OCI-LY3 (cell line): Measurements from ENCODE around the gene NSA2.

ENCODE experiments used
- H2AFZ ChIP-seq: fragments of 200-600, 300-600 bp; shearing (Covaris generic); 2 replicates; pipeline ENCODE4 v1.6.0; 2014; ENCODE audit warnings: antibody characterized with exemption, low read depth, low read length
- H3K27ac ChIP-seq: fragments of 200-600, 300-600 bp; sonication (generic); 2 replicates; pipeline ENCODE4 v1.5.1; 2014; ENCODE audit warnings: mild to moderate bottlenecking, low read length, moderate library complexity, mixed read lengths
- H3K27me3 ChIP-seq: fragments of 200-600, 300-600 bp; sonication (generic); 2 replicates; pipeline ENCODE4 v1.6.1; 2014; ENCODE audit warnings: low read depth, low read length, mixed read lengths
- H3K36me3 ChIP-seq: fragments of 200-600, 300-600 bp; sonication (generic); replicated peaks from 2 replicates; pipeline ENCODE3; 2014; ENCODE audit warnings: low read depth, low read length, mixed read lengths
- H3K4me1 ChIP-seq: fragments of 300-600, 200-600 bp; sonication (generic); 2 replicates; pipeline ENCODE4 v1.6.1; 2014; ENCODE audit warnings: low read length, mixed read lengths
- H3K4me2 ChIP-seq: fragments of 200-600, 300-600 bp; sonication (generic); 2 replicates; pipeline ENCODE4 v1.6.1; 2014; ENCODE audit warnings: low read length, mixed read lengths
- H3K4me3 ChIP-seq: fragments of 300-600, 200-600 bp; sonication (generic); 2 replicates; pipeline ENCODE4 v1.5.1; 2014; ENCODE audit warnings: antibody characterized with exemption, mild to moderate bottlenecking, low read length, moderate library complexity
- H3K79me2 ChIP-seq: fragments of 300-600, 200-600 bp; shearing (Covaris generic); 2 replicates; pipeline ENCODE4 v1.6.1; 2014; ENCODE audit warnings: mild to moderate bottlenecking, low read length, mixed read lengths
- H3K9ac ChIP-seq: fragments of 300-600, 200-600 bp; shearing (Covaris generic); 2 replicates; pipeline ENCODE4 v1.6.0; 2014; ENCODE audit warnings: mild to moderate bottlenecking, low read length, moderate library complexity
- H3K9me3 ChIP-seq: fragments of 200-600, 300-600 bp; shearing (Covaris generic); 2 replicates; pipeline ENCODE4 v1.6.1; 2014; ENCODE audit warnings: low read length, mixed read lengths; ENCODE audit not compliant: insufficient read depth
- H4K20me1 ChIP-seq: fragments of 200-600, 300-600 bp; sonication (generic); 2 replicates; pipeline ENCODE4 v1.6.1; 2016; ENCODE audit warnings: low read length, mixed read lengths; ENCODE audit not compliant: insufficient read depth
- EZH2phosphoT487 ChIP-seq: fragments of 200-600 bp; shearing (Covaris generic); IDR thresholded peaks from 2 replicates; pipeline ENCODE4 v1.6.1; 2018; ENCODE audit warnings: antibody characterized with exemption, mixed run types, low read depth
- TF ChIP-seq, protein P1 (sequence below): fragments of 200-600, 300-600 bp; sonication (generic); IDR thresholded peaks from 2 replicates; pipeline ENCODE4 v1.5.1; 2014; ENCODE audit warnings: antibody characterized with exemption, low read length, low read depth

NSA2 gene

DNA sequence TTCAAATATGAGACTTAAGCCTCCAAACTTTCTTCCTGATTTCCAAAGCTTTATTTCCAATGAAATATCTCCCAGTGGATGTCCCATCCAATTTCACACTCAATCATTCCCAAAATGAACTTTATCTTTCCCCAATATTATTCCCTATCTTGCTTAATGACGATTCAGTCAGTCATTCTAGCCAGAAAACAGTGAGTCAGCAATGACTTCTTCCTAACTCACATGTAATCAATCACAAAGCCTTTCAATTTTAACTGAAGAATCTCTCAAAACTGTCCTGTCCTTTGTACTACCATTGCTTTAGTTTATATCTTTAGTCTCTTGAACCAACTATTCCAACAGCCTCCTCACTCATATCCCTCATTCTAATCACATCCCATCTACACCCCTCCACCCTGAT is 34.9 kb downstream of the NSA2 start:
- Histone ChIP-seq H4K20me1 (no peaks in the 10 kb centered on the region), H3K9me3 (no peaks in the 10 kb centered on the region), H3K79me2 (no peaks in the 10 kb centered on the region), H2AFZ (no peak overlapping the region), H3K27me3 (no peaks in the 10 kb centered on the region), H3K4me3 (no peak overlapping the region), H3K4me1 (no peaks in the 10 kb centered on the region), H3K9ac (no peak overlapping the region), H3K4me2 (no peak overlapping the region), H3K27ac (no peak overlapping the region), H3K36me3 (no peaks in the 10 kb centered on the region)
- TF ChIP-seq, protein P1, sequence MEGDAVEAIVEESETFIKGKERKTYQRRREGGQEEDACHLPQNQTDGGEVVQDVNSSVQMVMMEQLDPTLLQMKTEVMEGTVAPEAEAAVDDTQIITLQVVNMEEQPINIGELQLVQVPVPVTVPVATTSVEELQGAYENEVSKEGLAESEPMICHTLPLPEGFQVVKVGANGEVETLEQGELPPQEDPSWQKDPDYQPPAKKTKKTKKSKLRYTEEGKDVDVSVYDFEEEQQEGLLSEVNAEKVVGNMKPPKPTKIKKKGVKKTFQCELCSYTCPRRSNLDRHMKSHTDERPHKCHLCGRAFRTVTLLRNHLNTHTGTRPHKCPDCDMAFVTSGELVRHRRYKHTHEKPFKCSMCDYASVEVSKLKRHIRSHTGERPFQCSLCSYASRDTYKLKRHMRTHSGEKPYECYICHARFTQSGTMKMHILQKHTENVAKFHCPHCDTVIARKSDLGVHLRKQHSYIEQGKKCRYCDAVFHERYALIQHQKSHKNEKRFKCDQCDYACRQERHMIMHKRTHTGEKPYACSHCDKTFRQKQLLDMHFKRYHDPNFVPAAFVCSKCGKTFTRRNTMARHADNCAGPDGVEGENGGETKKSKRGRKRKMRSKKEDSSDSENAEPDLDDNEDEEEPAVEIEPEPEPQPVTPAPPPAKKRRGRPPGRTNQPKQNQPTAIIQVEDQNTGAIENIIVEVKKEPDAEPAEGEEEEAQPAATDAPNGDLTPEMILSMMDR, result no peak
- TF ChIP-seq EZH2phosphoT487, result no peak

DNA sequence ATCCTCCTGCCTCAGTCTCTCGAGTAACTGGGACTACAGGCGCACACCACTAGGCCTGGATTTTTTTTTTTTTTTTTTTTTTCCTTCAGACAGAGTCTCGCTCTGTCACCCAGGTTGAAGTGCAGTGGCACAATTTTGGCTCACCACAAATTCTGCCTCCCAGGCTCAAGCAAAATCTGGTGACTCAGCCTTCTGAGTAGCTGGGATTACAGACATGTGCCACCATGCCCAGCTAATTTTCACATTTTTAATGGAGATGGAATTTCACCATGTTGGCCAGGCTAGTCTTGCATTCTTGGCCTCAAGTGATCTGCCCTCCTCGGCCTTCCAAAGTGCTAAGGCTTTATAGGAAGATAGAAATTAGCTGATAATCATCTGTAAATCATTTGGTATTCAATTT is 43.9 kb downstream of the NSA2 start:
- no peaks in the 10 kb centered on the region for H3K27me3 ChIP-seq
- H3K36me3 ChIP-seq, result no peaks in the 10 kb centered on the region
- no peak overlapping the region for H3K4me2 ChIP-seq
- TF ChIP-seq, protein P1, result no peak
- no peak for TF ChIP-seq EZH2phosphoT487
- no peak overlapping the region for H3K9ac ChIP-seq
- H3K9me3 ChIP-seq, result no peaks in the 10 kb centered on the region
- no peaks in the 10 kb centered on the region for H3K4me1 ChIP-seq
- H2AFZ ChIP-seq, result no peak overlapping the region
- H3K79me2 ChIP-seq, result no peaks in the 10 kb centered on the region
- no peaks in the 10 kb centered on the region for H4K20me1 ChIP-seq
- H3K4me3 ChIP-seq, result no peak overlapping the region
- H3K27ac ChIP-seq, result no peak overlapping the region

DNA sequence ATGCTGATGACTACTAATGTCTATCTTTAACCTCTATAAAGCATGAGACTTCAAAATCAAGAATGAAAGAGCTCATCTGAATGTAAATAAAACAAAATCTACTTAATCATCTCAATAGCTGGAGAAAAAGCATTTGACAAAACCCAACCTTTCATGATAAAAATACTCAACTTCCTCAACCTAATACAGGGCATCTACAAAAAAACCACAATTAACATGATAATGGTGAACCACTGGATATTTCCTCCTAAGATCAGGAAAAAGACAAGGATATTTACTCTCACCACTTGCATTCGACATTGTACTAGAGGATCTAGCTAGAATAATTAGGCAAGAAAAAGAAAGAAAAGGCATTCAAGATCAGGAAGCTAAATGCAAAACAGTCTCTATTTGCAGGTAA is 49.8 kb downstream of the NSA2 start:
- H3K4me2 ChIP-seq, result no peak overlapping the region
- no peaks in the 10 kb centered on the region for H4K20me1 ChIP-seq
- no peaks in the 10 kb centered on the region for H3K4me1 ChIP-seq
- H3K36me3 ChIP-seq, result no peaks in the 10 kb centered on the region
- no peaks in the 10 kb centered on the region for H3K79me2 ChIP-seq
- no peak overlapping the region for H2AFZ ChIP-seq
- H3K9me3 ChIP-seq, result no peaks in the 10 kb centered on the region
- no peak overlapping the region for H3K4me3 ChIP-seq
- H3K9ac ChIP-seq, result no peak overlapping the region
- H3K27me3 ChIP-seq, result no peaks in the 10 kb centered on the region
- H3K27ac ChIP-seq, result no peak overlapping the region
- TF ChIP-seq EZH2phosphoT487, result no peak
- TF ChIP-seq, protein P1, result no peak

DNA sequence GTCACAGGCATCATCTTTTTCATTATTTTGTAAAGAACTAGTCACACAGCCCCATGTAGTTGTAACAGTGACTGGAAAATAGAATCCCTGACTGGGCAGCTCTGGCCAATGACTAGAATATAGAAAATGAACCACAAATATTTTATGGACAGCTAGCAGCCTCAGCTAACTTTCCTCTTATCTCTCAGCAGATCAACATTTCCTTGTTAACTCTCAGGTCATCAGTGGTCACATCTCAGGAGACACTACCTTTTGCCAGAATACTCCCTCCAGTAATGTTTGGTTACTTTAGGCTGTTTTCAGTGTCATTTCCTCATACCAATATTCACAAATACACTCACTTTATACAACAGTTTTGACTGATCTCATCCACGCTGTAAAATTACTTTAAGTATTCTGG is 55.2 kb downstream of the NSA2 start:
- no peaks in the 10 kb centered on the region for H4K20me1 ChIP-seq
- no peaks in the 10 kb centered on the region for H3K27me3 ChIP-seq
- H3K79me2 ChIP-seq, result no peaks in the 10 kb centered on the region
- H2AFZ ChIP-seq, result no peak overlapping the region
- H3K4me1 ChIP-seq, result no peaks in the 10 kb centered on the region
- H3K4me2 ChIP-seq, result no peak overlapping the region
- H3K9ac ChIP-seq, result no peak overlapping the region
- H3K36me3 ChIP-seq, result no peaks in the 10 kb centered on the region
- no peaks in the 10 kb centered on the region for H3K9me3 ChIP-seq
- H3K4me3 ChIP-seq, result no peak overlapping the region
- TF ChIP-seq, protein P1, result no peak
- TF ChIP-seq EZH2phosphoT487, result no peak
- H3K27ac ChIP-seq, result no peak overlapping the region
